GM18498 (cell line): Measurements from ENCODE around the gene FAF2.
"Not testable (repeated sequence)": the region's sequence is repeated elsewhere in the genome, so short reads cannot be mapped to it uniquely, and the experiment has no call there.

Experiments used
- ATAC-seq: cut with Tn5 transposase; IDR thresholded peaks from one replicate; pipeline ENCODE4 v1.9.1; 2021; ENCODE audit warnings: mild to moderate bottlenecking, moderate library complexity; ENCODE audit not compliant: unreplicated experiment

The FAF2 gene

GRCh38 chr5:176541338-176542134 is 93.4 kb downstream of the FAF2 start:
- ATAC-seq, result no peak

GRCh38 chr5:176542135-176542595 is 94.0 kb downstream of the FAF2 start:
- no peak for ATAC-seq

GRCh38 chr5:176542596-176543427 is 94.6 kb downstream of the FAF2 start:
- ATAC-seq, result peak; percentile 58

- peak; percentile 77 for ATAC-seq
These were observed 95.4 kb downstream of the FAF2 start for GRCh38 chr5:176543428-176544182.

- no peak for ATAC-seq
These were observed 97.2 kb downstream of the FAF2 start for GRCh38 chr5:176545388-176545736.

GRCh38 chr5:176545737-176546509 is 97.7 kb downstream of the FAF2 start:
- ATAC-seq, result no peak

GRCh38 chr5:176547802-176548201 is 99.6 kb downstream of the FAF2 start:
- ATAC-seq, result no peak

- no peak for ATAC-seq
These were observed 100.8 kb downstream of the FAF2 start, which contains the start of gene CDHR2 for GRCh38 chr5:176548967-176549444. TSS of gene CDHR2 (plus strand) at chr5:176549342. CDS start at chr5:176565353, 16,011 bp downstream.

- no peak for ATAC-seq
These were observed 101.7 kb downstream of the FAF2 start for GRCh38 chr5:176549871-176550270.

- no peak for ATAC-seq
These were observed 102.2 kb downstream of the FAF2 start for GRCh38 chr5:176550275-176550831.

GRCh38 chr5:176550937-176551336 is 102.8 kb downstream of the FAF2 start:
- ATAC-seq, result not testable (repeated sequence)

GRCh38 chr5:176552332-176552869 is 104.2 kb downstream of the FAF2 start:
- ATAC-seq, result no peak

GRCh38 chr5:176553260-176554085 is 105.3 kb downstream of the FAF2 start:
- no peak for ATAC-seq

GRCh38 chr5:176557846-176558245 is 109.7 kb downstream of the FAF2 start:
- no peak for ATAC-seq
